ENCODE data around the gene PAIP1. TPM values are rescaled to one million over a fixed set of nuclear protein-coding genes. Genes with fewer than 3 reads are reported as not detected.
"Not testable (repeated sequence)": the region's sequence is repeated elsewhere in the genome, so short reads cannot be mapped to it uniquely, and the experiment has no call there.

PAIP1 gene
- total RNA-seq, 2 donors from 2014 or later, result 84.6 to 150 TPM

GRCh38 chr5:43564289-43564850 lies 7.5 kb upstream of the PAIP1 start:
- Histone ChIP-seq H3K27ac (no peak overlapping the region), H3K4me1 (replicated peaks) (no peaks in the 10 kb centered on the region), H3K4me3 (no peak overlapping the region), H3K36me3 (no peaks in the 10 kb centered on the region), H3K9me3 (no peaks in the 10 kb centered on the region), H3K27me3 (replicated peaks; ENCODE audit: insufficient read depth) (no peaks in the 10 kb centered on the region)
- intact Hi-C loops (cut with DNase I), result no loop called here
- no peak for DNase-seq (ENCODE audit: low spot score)
- 65% methylated on average over 5 of the region's 5 CpGs for WGBS
- TF ChIP-seq POLR2AphosphoS5 (IDR thresholded peaks at IDR 0.05) (no peak), POLR2A (IDR thresholded peaks at IDR 0.05) (no peak)
- TF ChIP-seq, protein P1, sequence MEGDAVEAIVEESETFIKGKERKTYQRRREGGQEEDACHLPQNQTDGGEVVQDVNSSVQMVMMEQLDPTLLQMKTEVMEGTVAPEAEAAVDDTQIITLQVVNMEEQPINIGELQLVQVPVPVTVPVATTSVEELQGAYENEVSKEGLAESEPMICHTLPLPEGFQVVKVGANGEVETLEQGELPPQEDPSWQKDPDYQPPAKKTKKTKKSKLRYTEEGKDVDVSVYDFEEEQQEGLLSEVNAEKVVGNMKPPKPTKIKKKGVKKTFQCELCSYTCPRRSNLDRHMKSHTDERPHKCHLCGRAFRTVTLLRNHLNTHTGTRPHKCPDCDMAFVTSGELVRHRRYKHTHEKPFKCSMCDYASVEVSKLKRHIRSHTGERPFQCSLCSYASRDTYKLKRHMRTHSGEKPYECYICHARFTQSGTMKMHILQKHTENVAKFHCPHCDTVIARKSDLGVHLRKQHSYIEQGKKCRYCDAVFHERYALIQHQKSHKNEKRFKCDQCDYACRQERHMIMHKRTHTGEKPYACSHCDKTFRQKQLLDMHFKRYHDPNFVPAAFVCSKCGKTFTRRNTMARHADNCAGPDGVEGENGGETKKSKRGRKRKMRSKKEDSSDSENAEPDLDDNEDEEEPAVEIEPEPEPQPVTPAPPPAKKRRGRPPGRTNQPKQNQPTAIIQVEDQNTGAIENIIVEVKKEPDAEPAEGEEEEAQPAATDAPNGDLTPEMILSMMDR (IDR thresholded peaks at IDR 0.05), result no peak

- no peaks in the 10 kb centered on the region for H3K36me3 ChIP-seq
- no peaks in the 10 kb centered on the region for H3K4me1 ChIP-seq (replicated peaks)
- no peaks in the 10 kb centered on the region for H3K9me3 ChIP-seq
- H3K27me3 ChIP-seq (replicated peaks; ENCODE audit: insufficient read depth), result no peaks in the 10 kb centered on the region
- no peak overlapping the region for H3K4me3 ChIP-seq
- WGBS, result 61% methylated on average over 3 of the region's 3 CpGs
- intact Hi-C loops (cut with DNase I), result no loop called here
- no peak for DNase-seq (ENCODE audit: low spot score)
- TF ChIP-seq POLR2AphosphoS5 (IDR thresholded peaks at IDR 0.05) (no peak), POLR2A (IDR thresholded peaks at IDR 0.05) (no peak)
- TF ChIP-seq, protein P1 (IDR thresholded peaks at IDR 0.05), result no peak
- no peak overlapping the region for H3K27ac ChIP-seq
These were observed 6.4 kb upstream of the PAIP1 start for GRCh38 chr5:43563321-43563720.

- no peak overlapping the region for H3K4me3 ChIP-seq
- H3K27me3 ChIP-seq (replicated peaks; ENCODE audit: insufficient read depth), result no peaks in the 10 kb centered on the region
- intact Hi-C loops (cut with DNase I), result no loop called here
- DNase-seq (ENCODE audit: low spot score), result no peak
- no peaks in the 10 kb centered on the region for H3K36me3 ChIP-seq
- H3K9me3 ChIP-seq, result no peaks in the 10 kb centered on the region
- H3K27ac ChIP-seq, result no peak overlapping the region
- no peaks in the 10 kb centered on the region for H3K4me1 ChIP-seq (replicated peaks)
- TF ChIP-seq POLR2A (IDR thresholded peaks at IDR 0.05) (no peak), POLR2AphosphoS5 (IDR thresholded peaks at IDR 0.05) (no peak)
- TF ChIP-seq, protein P1 (IDR thresholded peaks at IDR 0.05), result no peak
These were observed 4.5 kb upstream of the PAIP1 start for GRCh38 chr5:43561356-43561755.

GRCh38 chr5:43560128-43560527 lies 3.3 kb upstream of the PAIP1 start:
- no peak for TF ChIP-seq POLR2AphosphoS5 (IDR thresholded peaks at IDR 0.05)
- no peak for TF ChIP-seq POLR2A (IDR thresholded peaks at IDR 0.05)
- TF ChIP-seq, protein P1 (IDR thresholded peaks at IDR 0.05), result no peak
- H3K4me1 ChIP-seq (replicated peaks), result no peaks in the 10 kb centered on the region
- H3K4me3 ChIP-seq, result no peak overlapping the region
- no peaks in the 10 kb centered on the region for H3K27me3 ChIP-seq (replicated peaks; ENCODE audit: insufficient read depth)
- 23% methylated on average over 2 of the region's 2 CpGs for WGBS
- no peak overlapping the region for H3K27ac ChIP-seq
- no peak for DNase-seq (ENCODE audit: low spot score)
- H3K36me3 ChIP-seq, result no peaks in the 10 kb centered on the region
- intact Hi-C loops (cut with DNase I), result no loop called here
- H3K9me3 ChIP-seq, result no peaks in the 10 kb centered on the region

GRCh38 chr5:43556607-43556856 lies 345 bp downstream of the PAIP1 start:
- peak overlapping the region; percentile 70 to 85 for H3K4me3 ChIP-seq
- peak overlapping the region; percentile 93 to 97 for H3K27ac ChIP-seq
- not testable (repeated sequence) for DNase-seq (ENCODE audit: low spot score); H3K4me1 ChIP-seq (replicated peaks); H3K36me3 ChIP-seq; H3K9me3 ChIP-seq; H3K27me3 ChIP-seq (replicated peaks; ENCODE audit: insufficient read depth)
- intact Hi-C loops (cut with DNase I), result loop anchor here (2.0 to 5.0 kb wide), 2 partner anchors 16 to 39 kb away; partner anchors contain the start of gene C5orf34
- WGBS, result 2% methylated on average over 24 of the region's 30 CpGs
